Neural crest cell (in vitro differentiated cells): ENCODE results near the gene RBP7. TPM values are rescaled to one million over a fixed set of nuclear protein-coding genes. Genes with fewer than 3 reads are reported as not detected.
A peak's percentile ranks its signal among the peaks of the same experiment; 100 is the strongest.

ENCODE experiments used
- DNase-seq: peaks from one replicate; pipeline ENCODE4 v3.0.0; 2021; ENCODE audit warnings: low read depth, mixed read lengths, low spot score
- H3K27ac Mint-ChIP-seq: one replicate; pipeline ENCODE4 v1.8.0; 2021; ENCODE audit warnings: mild to moderate bottlenecking, mixed read lengths; ENCODE audit not compliant: unreplicated experiment
- H3K27me3 Mint-ChIP-seq: 2 replicates; pipeline ENCODE4 v1.8.0; 2021; ENCODE audit warnings: low read depth, mild to moderate bottlenecking, mixed read lengths
- H3K36me3 Mint-ChIP-seq: 2 replicates; pipeline ENCODE4 v1.8.0; 2021; ENCODE audit warnings: low read depth, mild to moderate bottlenecking, mixed read lengths
- H3K4me1 Mint-ChIP-seq: 2 replicates; pipeline ENCODE4 v1.8.0; 2021; ENCODE audit warnings: mixed read lengths
- H3K4me3 Mint-ChIP-seq: one replicate; pipeline ENCODE4 v1.8.0; 2021; ENCODE audit warnings: mild to moderate bottlenecking, mixed read lengths
- H3K9me3 Mint-ChIP-seq: 2 replicates; pipeline ENCODE4 v1.8.0; 2021; ENCODE audit warnings: mixed read lengths
- CTCF ChIP-seq: fragments of 200-600 bp; sonication (generic); conservative IDR thresholded peaks from 2 replicates; pipeline ENCODE4 v1.5.0; 2021; ENCODE audit warnings: antibody characterized with exemption, mild to moderate bottlenecking
- long read RNA-seq: library from polyadenylated mRNA; unstranded; transcript quantifications from one replicate; pipeline ENCODE4 v2.0.0, GENCODE V29; 2020
- total RNA-seq: library from RNA; stranded (reverse); gene quantifications from 2 replicates; pipeline ENCODE4 v1.2.1, GENCODE V29; 2021

The RBP7 gene
- not detected in 2 replicates for total RNA-seq
- long read RNA-seq = 0 reads

GRCh38 chr1:9996624-9997582 lies at the start of gene RBP7:
TSS of gene RBP7 (plus strand) at chr1:9997228. CDS start at chr1:9997259, 31 bp downstream.
- Mint-ChIP-seq H3K4me1 (peaks cover 7% of the 10 kb centered on the region), H3K36me3 (no peaks in the 10 kb centered on the region), H3K9me3 (no peaks in the 10 kb centered on the region), H3K27ac (no peak within 1 kb of the TSS), H3K4me3 (peak within 1 kb of the TSS; percentile 75), H3K27me3 (peaks cover 56% of the 10 kb centered on the region)
- DNase-seq = no peak
- no peak for TF ChIP-seq CTCF

GRCh38 chr1:9957726-9958125 lies 39.3 kb upstream of the RBP7 start:
- TF ChIP-seq CTCF = no peak
- H3K4me3 Mint-ChIP-seq = no peak overlapping the region
- no peaks in the 10 kb centered on the region for H3K4me1 Mint-ChIP-seq
- H3K36me3 Mint-ChIP-seq = no peaks in the 10 kb centered on the region
- no peaks in the 10 kb centered on the region for H3K27me3 Mint-ChIP-seq
- no peak for DNase-seq
- no peak overlapping the region for H3K27ac Mint-ChIP-seq
- H3K9me3 Mint-ChIP-seq = no peaks in the 10 kb centered on the region

- Mint-ChIP-seq H3K36me3 (no peaks in the 10 kb centered on the region), H3K4me1 (no peaks in the 10 kb centered on the region), H3K27me3 (no peaks in the 10 kb centered on the region), H3K4me3 (no peak overlapping the region), H3K9me3 (no peaks in the 10 kb centered on the region), H3K27ac (no peak overlapping the region)
- TF ChIP-seq CTCF = no peak
- DNase-seq = no peak
These were observed 37.0 kb upstream of the RBP7 start for GRCh38 chr1:9960011-9960410.

- no peak for TF ChIP-seq CTCF
- H3K27ac Mint-ChIP-seq = no peak overlapping the region
- H3K9me3 Mint-ChIP-seq = no peaks in the 10 kb centered on the region
- H3K4me3 Mint-ChIP-seq = no peak overlapping the region
- no peaks in the 10 kb centered on the region for H3K36me3 Mint-ChIP-seq
- no peaks in the 10 kb centered on the region for H3K27me3 Mint-ChIP-seq
- H3K4me1 Mint-ChIP-seq = no peaks in the 10 kb centered on the region
- DNase-seq = no peak
These were observed 36.1 kb upstream of the RBP7 start for GRCh38 chr1:9960706-9961562.

GRCh38 chr1:9984253-9984652 lies 12.8 kb upstream of the RBP7 start:
- H3K27ac Mint-ChIP-seq = peak overlapping the region; percentile 25
- peaks cover 2% of the 10 kb centered on the region for H3K36me3 Mint-ChIP-seq
- peak overlapping the region; percentile 34 for H3K4me3 Mint-ChIP-seq
- H3K9me3 Mint-ChIP-seq = no peaks in the 10 kb centered on the region
- no peaks in the 10 kb centered on the region for H3K27me3 Mint-ChIP-seq
- H3K4me1 Mint-ChIP-seq = peaks cover 27% of the 10 kb centered on the region
- TF ChIP-seq CTCF = no peak
- no peak for DNase-seq
